CD14-positive monocyte (primary cell): ENCODE results near the gene JMJD7. TPM values are rescaled to one million over a fixed set of nuclear protein-coding genes. Genes with fewer than 3 reads are reported as not detected.

Experiments
- DNase-seq, 3 donors: peaks; one replicate each; pipeline ENCODE4 v3.0.0-alpha.2; 2011 to 2022
- H2AFZ ChIP-seq: 2 replicates; pipeline ENCODE4 v1.6.0; 2012; ENCODE audit warnings: mild to moderate bottlenecking, low read depth, low read length, inconsistent platforms; ENCODE audit not compliant: insufficient read depth, poor library complexity, severe bottlenecking
- H3K27ac ChIP-seq, 2 donors: 1 replicate in 1 of 2; 2 replicates in 1 of 2; pipeline ENCODE4 v1.5.1; 2012 to 2013; ENCODE audit warnings: low read length in 2 of 2, control low read depth in 1 of 2, inconsistent platforms in 1 of 2, low read depth in 1 of 2, mild to moderate bottlenecking in 1 of 2
- H3K27me3 ChIP-seq, 2 donors: one replicate each; pipeline versions ENCODE4 v1.6.0 to v1.6.1; 2011 to 2013; ENCODE audit warnings: low read length in 2 of 2; ENCODE audit not compliant: control insufficient read depth in 2 of 2, insufficient read depth in 2 of 2
- H3K36me3 ChIP-seq, 2 donors: replicated peaks in 1 of 2; 1 replicate in 1 of 2; 2 replicates in 1 of 2; pipeline versions ENCODE4 v1.5.1 to v1.6.1; 2012 to 2013; ENCODE audit warnings: low read length in 2 of 2, control low read depth in 1 of 2, inconsistent platforms in 1 of 2, mild to moderate bottlenecking in 1 of 2; ENCODE audit not compliant: insufficient read depth in 2 of 2, control insufficient read depth in 1 of 2
- H3K4me1 ChIP-seq, 2 donors: 1 replicate in 1 of 2; 2 replicates in 1 of 2; pipeline versions ENCODE4 v1.5.1 to v1.6.1; 2012 to 2013; ENCODE audit warnings: low read length in 2 of 2, control low read depth in 1 of 2, inconsistent platforms in 1 of 2, mild to moderate bottlenecking in 1 of 2, moderate library complexity in 1 of 2; ENCODE audit not compliant: insufficient read depth in 2 of 2, control insufficient read depth in 1 of 2
- H3K4me2 ChIP-seq: replicated peaks from 2 replicates; pipeline ENCODE3; 2012; ENCODE audit warnings: low read length, moderate library complexity, mild to moderate bottlenecking; ENCODE audit not compliant: poor library complexity, severe bottlenecking; ENCODE audit errors: extremely low read depth
- H3K4me3 ChIP-seq, 3 experiments: fragments of 200-600 bp in 1 of 3; sonication (generic) in 1 of 3; replicated peaks in 1 of 3; 1 replicate in 2 of 3; 2 replicates in 1 of 3; pipeline ENCODE4 v1.5.1; 2011 to 2013; ENCODE audit warnings: low read length in 3 of 3, mild to moderate bottlenecking in 3 of 3, control low read depth in 2 of 3, low read depth in 2 of 3, inconsistent platforms in 1 of 3, moderate library complexity in 1 of 3
- H3K79me2 ChIP-seq: 2 replicates; pipeline ENCODE4 v1.6.0; 2012; ENCODE audit warnings: mild to moderate bottlenecking, control low read depth, inconsistent platforms, low read length, moderate library complexity; ENCODE audit not compliant: insufficient read depth
- H3K9ac ChIP-seq: 2 replicates; pipeline ENCODE4 v1.6.0; 2017; ENCODE audit warnings: low read length, mild to moderate bottlenecking; ENCODE audit not compliant: insufficient read depth, poor library complexity, severe bottlenecking
- H3K9me3 ChIP-seq, 2 donors: replicated peaks in 1 of 2; 1 replicate in 1 of 2; 2 replicates in 1 of 2; pipeline versions ENCODE4 v1.5.1 to v1.6.1; 2012 to 2013; ENCODE audit warnings: low read length in 2 of 2, control low read depth in 1 of 2; ENCODE audit not compliant: control insufficient read depth in 1 of 2, insufficient read depth in 1 of 2
- H4K20me1 ChIP-seq: 2 replicates; pipeline ENCODE4 v1.6.0; 2012; ENCODE audit warnings: mild to moderate bottlenecking, low read length, control low read depth, moderate library complexity; ENCODE audit not compliant: insufficient read depth
- H3K27ac Mint-ChIP-seq, 7 donors: one replicate each; pipeline ENCODE4 v1.8.0; 2020; ENCODE audit warnings: mild to moderate bottlenecking in 7 of 7, mixed read lengths in 7 of 7, moderate library complexity in 6 of 7, inconsistent platforms in 2 of 7
- H3K27me3 Mint-ChIP-seq, 3 donors: one replicate each; pipeline ENCODE4 v1.8.0; 2021 to 2022; ENCODE audit warnings: low read depth in 3 of 3, mild to moderate bottlenecking in 3 of 3, mixed read lengths in 3 of 3, moderate library complexity in 3 of 3, inconsistent platforms in 1 of 3
- H3K36me3 Mint-ChIP-seq, 2 donors: one replicate each; pipeline ENCODE4 v1.8.0; 2020; ENCODE audit warnings: mixed read lengths in 2 of 2, inconsistent platforms in 1 of 2, mild to moderate bottlenecking in 1 of 2
- H3K4me1 Mint-ChIP-seq: one replicate; pipeline ENCODE4 v1.8.0; 2020; ENCODE audit warnings: mild to moderate bottlenecking, mixed read lengths
- H3K4me3 Mint-ChIP-seq, 2 donors: one replicate each; pipeline ENCODE4 v1.8.0; 2020; ENCODE audit warnings: mild to moderate bottlenecking in 2 of 2, mixed read lengths in 2 of 2, moderate library complexity in 1 of 2
- H3K9me3 Mint-ChIP-seq, 7 donors: one replicate each; pipeline ENCODE4 v1.8.0; 2020 to 2022; ENCODE audit warnings: mixed read lengths in 7 of 7, mild to moderate bottlenecking in 6 of 7, moderate library complexity in 6 of 7, inconsistent platforms in 2 of 7
- WGBS: methylation state at CpG from one replicate; pipeline ENCODE4 v1.1.5; 2013; ENCODE audit warnings: missing lambda C conversion rate; ENCODE audit not compliant: insufficient coverage; 5-methylcytosine and 5-hydroxymethylcytosine counted together
- intact Hi-C, 2 donors: fragments of 100-400 bp; cut with micrococcal nuclease; formaldehyde crosslinking; loops; one replicate each; pipeline versions ENCODE4 v1.15.0 to v1.15.1; 2023
- polyA plus RNA-seq, 3 donors: library from polyadenylated mRNA; depleted of rRNA in 1 of 3; unstranded in 2 of 3; stranded (reverse) in 1 of 3; fragments of 300-500 nt in 2 of 3; fragments of >200 nt in 1 of 3; fragmentation: Illumina TruSeq in 2 of 3; gene quantifications; 1 replicate in 2 of 3; 2 replicates in 1 of 3; pipeline ENCODE4 v1.2.3, GENCODE V29; 2012 to 2021
- TF ChIP-seq, protein P1 (sequence below): fragments of 200-600 bp; IDR thresholded peaks from one replicate; pipeline ENCODE4 v1.8.0; 2022; ENCODE audit warnings: antibody characterized with exemption, mild to moderate bottlenecking

JMJD7 gene
- polyA plus RNA-seq, 3 donors, result 11.3 to 18.8 (median 15.2) TPM

DNA sequence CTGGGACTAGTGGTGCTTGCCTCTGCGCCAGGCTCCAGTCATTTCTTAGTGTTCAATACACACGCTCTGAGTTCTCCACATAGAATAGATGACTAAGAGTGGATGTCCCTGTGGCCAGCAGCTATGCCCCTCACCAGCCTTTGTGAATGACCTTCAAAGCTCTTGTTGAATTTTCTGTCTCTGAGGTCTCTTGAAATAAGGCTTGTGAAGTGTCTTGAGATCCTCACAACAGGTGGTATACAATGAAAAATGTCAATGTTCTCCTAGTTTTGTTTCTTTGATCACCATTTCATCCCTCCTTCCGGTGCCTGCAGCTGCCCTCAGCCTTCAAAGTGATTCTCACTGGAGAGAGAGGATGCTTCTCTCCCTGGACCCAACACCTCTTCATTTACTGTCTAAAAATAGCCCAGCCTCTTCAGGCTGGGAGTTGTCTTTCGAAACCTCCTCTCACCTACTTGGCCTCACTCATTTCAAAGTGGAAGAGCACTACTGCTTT, 48.2 kb upstream of the JMJD7 start:
- Histone ChIP-seq H3K9me3 (no peaks in the 10 kb centered on the region), H2AFZ (no peak overlapping the region), H3K4me3 (no peak overlapping the region), H3K27ac (no peak overlapping the region), H3K36me3 (no peaks in the 10 kb centered on the region), H3K4me2 (no peak overlapping the region), H3K9ac (no peak overlapping the region), H3K79me2 (peaks cover 12% of the 10 kb centered on the region), H3K27me3 (no peaks in the 10 kb centered on the region), H3K4me1 (peaks cover 14% of the 10 kb centered on the region in 2 donors), H4K20me1 (peaks cover 4% of the 10 kb centered on the region)
- intact Hi-C loops, result no loop called here
- H3K27ac Mint-ChIP-seq, result peak overlapping the region in 4 of 7 donors; percentile 6 to 81 (median 49)
- no peak overlapping the region for H3K4me3 Mint-ChIP-seq
- H3K27me3 Mint-ChIP-seq, result no peaks in the 10 kb centered on the region
- no peak for DNase-seq
- 40% methylated on average over 1 of the region's 4 CpGs for WGBS
- H3K4me1 Mint-ChIP-seq, result peaks cover 37% of the 10 kb centered on the region
- TF ChIP-seq, protein P1, sequence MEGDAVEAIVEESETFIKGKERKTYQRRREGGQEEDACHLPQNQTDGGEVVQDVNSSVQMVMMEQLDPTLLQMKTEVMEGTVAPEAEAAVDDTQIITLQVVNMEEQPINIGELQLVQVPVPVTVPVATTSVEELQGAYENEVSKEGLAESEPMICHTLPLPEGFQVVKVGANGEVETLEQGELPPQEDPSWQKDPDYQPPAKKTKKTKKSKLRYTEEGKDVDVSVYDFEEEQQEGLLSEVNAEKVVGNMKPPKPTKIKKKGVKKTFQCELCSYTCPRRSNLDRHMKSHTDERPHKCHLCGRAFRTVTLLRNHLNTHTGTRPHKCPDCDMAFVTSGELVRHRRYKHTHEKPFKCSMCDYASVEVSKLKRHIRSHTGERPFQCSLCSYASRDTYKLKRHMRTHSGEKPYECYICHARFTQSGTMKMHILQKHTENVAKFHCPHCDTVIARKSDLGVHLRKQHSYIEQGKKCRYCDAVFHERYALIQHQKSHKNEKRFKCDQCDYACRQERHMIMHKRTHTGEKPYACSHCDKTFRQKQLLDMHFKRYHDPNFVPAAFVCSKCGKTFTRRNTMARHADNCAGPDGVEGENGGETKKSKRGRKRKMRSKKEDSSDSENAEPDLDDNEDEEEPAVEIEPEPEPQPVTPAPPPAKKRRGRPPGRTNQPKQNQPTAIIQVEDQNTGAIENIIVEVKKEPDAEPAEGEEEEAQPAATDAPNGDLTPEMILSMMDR, result no peak
- H3K9me3 Mint-ChIP-seq, result no peaks in the 10 kb centered on the region
- peaks cover 14 to 22% of the 10 kb centered on the region in 2 donors for H3K36me3 Mint-ChIP-seq

DNA sequence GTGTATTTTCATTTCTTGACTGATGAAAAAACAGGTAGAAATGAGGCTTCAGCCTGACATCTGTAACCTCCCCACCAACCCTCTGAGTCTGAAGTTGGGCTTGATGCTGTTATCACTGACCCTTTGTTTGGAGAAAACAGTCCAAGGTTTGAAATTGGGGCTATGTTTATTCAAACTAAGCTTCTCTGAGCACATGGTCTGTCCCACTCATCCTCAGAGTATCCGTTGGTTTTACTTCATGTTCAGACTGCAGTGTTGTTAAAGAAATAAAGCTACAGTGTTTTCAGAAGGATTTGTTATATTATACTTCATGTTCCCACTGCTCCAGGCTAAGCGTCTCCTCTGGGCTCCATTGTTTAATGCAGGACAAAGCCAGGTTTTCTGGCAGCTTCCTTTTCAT, 47.6 kb upstream of the JMJD7 start:
- WGBS, result no CpG with 5 or more reads among the region's 2 CpGs
- intact Hi-C loops, result no loop called here
- H3K4me2 ChIP-seq, result no peak overlapping the region

More for the DNA sequence above, 47.6 kb upstream of the JMJD7 start:
- no peaks in the 10 kb centered on the region for H3K27me3 ChIP-seq
- no peak overlapping the region for H2AFZ ChIP-seq
- H3K36me3 ChIP-seq, result no peaks in the 10 kb centered on the region
- H3K9me3 Mint-ChIP-seq, result no peaks in the 10 kb centered on the region
- DNase-seq, result no peak
- no peak overlapping the region for H3K9ac ChIP-seq
- no peaks in the 10 kb centered on the region for H3K27me3 Mint-ChIP-seq
- H3K36me3 Mint-ChIP-seq, result peaks cover 14 to 22% of the 10 kb centered on the region in 2 donors
- H4K20me1 ChIP-seq, result peaks cover 4% of the 10 kb centered on the region
- H3K79me2 ChIP-seq, result peaks cover 9% of the 10 kb centered on the region
- H3K4me1 ChIP-seq, result peaks cover 9% of the 10 kb centered on the region in 2 donors
- no peak overlapping the region for H3K27ac ChIP-seq
- no peak overlapping the region for H3K27ac Mint-ChIP-seq
- no peaks in the 10 kb centered on the region for H3K9me3 ChIP-seq
- no peak overlapping the region for H3K4me3 Mint-ChIP-seq
- H3K4me3 ChIP-seq, result no peak overlapping the region
- TF ChIP-seq, protein P1, result no peak
- H3K4me1 Mint-ChIP-seq, result peaks cover 32% of the 10 kb centered on the region
